ENCODE measurements around the gene TUBB4A. TPM values are rescaled to one million over a fixed set of nuclear protein-coding genes. Genes with fewer than 3 reads are reported as not detected.

TUBB4A gene
- total and polyA plus RNA-seq, 9 of the 15 experiments (the other 6 are each of a cell fraction or from before 2014, with no cell fraction given) = 0.14 to 7.0 (median 0.75) TPM

DNA sequence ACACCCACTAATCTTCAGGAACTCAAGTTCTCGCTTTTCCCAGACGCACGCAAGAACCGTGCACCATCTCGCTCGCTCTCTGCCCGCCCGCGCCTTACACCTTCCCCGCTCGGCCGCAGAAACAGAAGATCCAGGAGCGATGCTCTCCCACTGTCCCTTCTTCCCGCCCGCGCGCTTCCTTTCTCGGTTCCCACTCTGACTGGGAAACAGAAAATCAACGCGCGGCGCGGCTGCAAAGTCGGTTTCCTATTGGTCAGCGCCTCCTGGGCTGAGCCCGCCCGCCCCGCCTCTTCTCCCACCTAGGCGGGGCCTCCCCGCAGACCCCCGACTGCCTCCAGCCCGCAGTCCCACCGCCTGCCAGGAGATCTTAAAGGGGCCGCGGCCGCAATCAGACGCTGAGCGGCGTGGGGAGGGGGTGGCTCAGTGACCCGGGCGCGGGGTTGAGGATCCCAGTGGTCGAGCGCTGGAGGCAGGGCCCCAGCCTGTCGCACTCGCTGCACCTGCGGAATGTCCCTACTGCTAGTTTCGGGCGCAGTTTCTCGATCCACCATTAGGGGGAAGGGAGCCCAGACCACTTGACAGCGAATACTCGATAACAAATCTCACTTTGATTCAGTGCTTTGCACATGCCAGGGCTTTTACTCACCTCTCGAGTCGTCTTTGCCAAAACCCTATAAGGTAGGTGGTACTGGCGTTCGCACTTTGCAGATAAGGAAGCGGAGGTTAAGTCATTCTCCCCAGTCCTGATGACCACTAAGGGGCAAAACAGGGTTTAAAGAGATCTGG lies 41.8 kb downstream of the TUBB4A start:
- in situ Hi-C loops (cut with MboI) = no loop called here
- H3K27ac ChIP-seq (ENCODE audit: extremely low read depth, low read depth, low read length) = peak overlapping the region; percentile 81
- peaks cover 18 to 40% of the 10 kb centered on the region in 2 experiments; a peak in 4 of 5 replicates for H3K4me1 ChIP-seq (replicated peaks in 1 of 2; ENCODE audit: control insufficient read depth in 2 of 2, insufficient read depth in 2 of 2, low read length in 2 of 2)
- no peaks in the 10 kb centered on the region for H4K20me1 ChIP-seq (replicated peaks; ENCODE audit: control insufficient read depth, insufficient read depth, low read length)
- peak overlapping the region; percentile 96 for H2AFZ ChIP-seq (ENCODE audit: low read depth, low read length)
- peak overlapping the region; percentile 71 to 89 for H3K9ac ChIP-seq (ENCODE audit: insufficient read depth in 1 of 2, low read depth in 2 of 2, low read length in 2 of 2)
- H3K4me3 ChIP-seq = peak overlapping the region; percentile 77
- FAIRE-seq (peak; percentile 97), DNase-seq (ENCODE audit: extremely low read depth in 1 of 4, low spot score in 3 of 4) (peak; percentile 97 to 99 (median 98)), ATAC-seq (peak; percentile 92)
- H3K9me1 ChIP-seq (ENCODE audit: control insufficient read depth, insufficient read depth, low read length) = no peaks in the 10 kb centered on the region
- intact Hi-C loops (cut with micrococcal nuclease) = no loop called here
- CTCF ChIA-PET (ENCODE audit: low intra/inter-chr PET ratio) = no interaction called here
- no TSS peak for BruUV-seq (replicated peaks)
- WGBS (ENCODE audit: insufficient coverage, low coverage, missing lambda C conversion rate) = under 1% methylated on average over 47 of the region's 57 CpGs
- peaks cover 1 to 5% of the 10 kb centered on the region in 2 experiments; a peak in 4 of 5 replicates for H3K27me3 ChIP-seq (ENCODE audit: control insufficient read depth in 2 of 2, insufficient read depth in 2 of 2, low read length in 2 of 2)
- H3K79me2 ChIP-seq (ENCODE audit: control insufficient read depth, insufficient read depth, low read length) = peaks cover 17% of the 10 kb centered on the region
- peak overlapping the region; percentile 95 for H3K4me2 ChIP-seq (ENCODE audit: insufficient read depth, low read length)
- peaks cover 22% of the 10 kb centered on the region; the same call in 2 of the 3 replicates for H3K36me3 ChIP-seq (ENCODE audit: control insufficient read depth, insufficient read depth, low read length)
- peaks cover 5% of the 10 kb centered on the region for H3K9me3 ChIP-seq (replicated peaks; ENCODE audit: control insufficient read depth, insufficient read depth, low read depth, low read length)
- POLR2A ChIA-PET = no interaction called here
- TF ChIP-seq SLC30A9 (CRISPR knock-in tag; IDR thresholded peaks at IDR 0.05) (no peak), SOX6 (IDR thresholded peaks at IDR 0.05) (no peak), NUFIP1 (IDR thresholded peaks at IDR 0.05; ENCODE audit: partially characterized antibody) (no peak), HNRNPH1 (optimal IDR thresholded peaks at IDR 0.05; ENCODE audit: low read depth, low read length) (no peak), CHCHD3 (CRISPR knock-in tag; IDR thresholded peaks at IDR 0.05) (no peak), ZNF551 (CRISPR knock-in tag; IDR thresholded peaks at IDR 0.05) (no peak), CHD2 (IDR thresholded peaks at IDR 0.05; ENCODE audit: low read depth, low read length) (no peak; the same call in 1 of the 2 replicates), HNRNPL (IDR thresholded peaks at IDR 0.05; ENCODE audit: low read depth, low read length) (no peak), CEBPB (tag; IDR thresholded peaks at IDR 0.05) (no peak), BRD9 (IDR thresholded peaks at IDR 0.05; ENCODE audit: low read depth, partially characterized antibody) (no peak), CHD4 (IDR thresholded peaks at IDR 0.05; ENCODE audit: insufficient read depth, insufficient replicate concordance, low read depth, low read length, poor library complexity, severe bottlenecking) (peak; percentile 15), U2AF1 (optimal IDR thresholded peaks at IDR 0.05; ENCODE audit: low read depth, low read length) (no peak), HOXB6 (CRISPR knock-in tag; IDR thresholded peaks at IDR 0.05; ENCODE audit: borderline replicate concordance) (no peak), NR4A1 (CRISPR knock-in tag; IDR thresholded peaks at IDR 0.05) (no peak), NR4A1 (tag; IDR thresholded peaks at IDR 0.05) (no peak), HDAC2 (IDR thresholded peaks at IDR 0.05) (peak; percentile 29), KHSRP (IDR thresholded peaks at IDR 0.05) (no peak), HDGF (IDR thresholded peaks at IDR 0.05) (no peak)
- TF ChIP-seq, protein P1, sequence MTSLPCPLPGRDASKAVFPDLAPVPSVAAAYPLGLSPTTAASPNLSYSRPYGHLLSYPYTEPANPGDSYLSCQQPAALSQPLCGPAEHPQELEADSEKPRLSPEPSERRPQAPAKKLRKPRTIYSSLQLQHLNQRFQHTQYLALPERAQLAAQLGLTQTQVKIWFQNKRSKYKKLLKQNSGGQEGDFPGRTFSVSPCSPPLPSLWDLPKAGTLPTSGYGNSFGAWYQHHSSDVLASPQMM (CRISPR knock-in tag; IDR thresholded peaks at IDR 0.05) = no peak
- TF ChIP-seq, protein P2, sequence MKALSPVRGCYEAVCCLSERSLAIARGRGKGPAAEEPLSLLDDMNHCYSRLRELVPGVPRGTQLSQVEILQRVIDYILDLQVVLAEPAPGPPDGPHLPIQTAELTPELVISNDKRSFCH (CRISPR knock-in tag; IDR thresholded peaks at IDR 0.05) = no peak
- TF ChIP-seq, protein P2 (tag; IDR thresholded peaks at IDR 0.05) = no peak
- TF ChIP-seq, protein P3, sequence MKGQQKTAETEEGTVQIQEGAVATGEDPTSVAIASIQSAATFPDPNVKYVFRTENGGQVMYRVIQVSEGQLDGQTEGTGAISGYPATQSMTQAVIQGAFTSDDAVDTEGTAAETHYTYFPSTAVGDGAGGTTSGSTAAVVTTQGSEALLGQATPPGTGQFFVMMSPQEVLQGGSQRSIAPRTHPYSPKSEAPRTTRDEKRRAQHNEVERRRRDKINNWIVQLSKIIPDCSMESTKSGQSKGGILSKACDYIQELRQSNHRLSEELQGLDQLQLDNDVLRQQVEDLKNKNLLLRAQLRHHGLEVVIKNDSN (CRISPR knock-in tag; IDR thresholded peaks at IDR 0.05) = no peak
- TF ChIP-seq, protein P4, sequence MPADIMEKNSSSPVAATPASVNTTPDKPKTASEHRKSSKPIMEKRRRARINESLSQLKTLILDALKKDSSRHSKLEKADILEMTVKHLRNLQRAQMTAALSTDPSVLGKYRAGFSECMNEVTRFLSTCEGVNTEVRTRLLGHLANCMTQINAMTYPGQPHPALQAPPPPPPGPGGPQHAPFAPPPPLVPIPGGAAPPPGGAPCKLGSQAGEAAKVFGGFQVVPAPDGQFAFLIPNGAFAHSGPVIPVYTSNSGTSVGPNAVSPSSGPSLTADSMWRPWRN (IDR thresholded peaks at IDR 0.05; ENCODE audit: low read depth) = no peak
